Mesendoderm (in vitro differentiated cells): Measurements from ENCODE around the gene NBEAL2.

Experiments used
- DNase-seq: peaks from one replicate; pipeline ENCODE4 v3.0.0; 2013
- H2AK5ac ChIP-seq: 2 replicates; pipeline ENCODE4 v1.6.1; 2013; ENCODE audit warnings: low read length, inconsistent platforms
- H2BK120ac ChIP-seq: 2 replicates; pipeline ENCODE4 v1.6.1; 2013; ENCODE audit warnings: low read depth, mild to moderate bottlenecking, low read length, moderate library complexity, mixed read lengths
- H2BK15ac ChIP-seq: replicated peaks from 2 replicates; pipeline ENCODE4 v1.6.1; 2013; ENCODE audit warnings: low read depth, mild to moderate bottlenecking, moderate library complexity
- H2BK5ac ChIP-seq: 2 replicates; pipeline ENCODE4 v1.6.1; 2013; ENCODE audit warnings: low read length, inconsistent platforms
- H3K18ac ChIP-seq: 2 replicates; pipeline ENCODE4 v1.6.1; 2013; ENCODE audit warnings: mild to moderate bottlenecking, low read length, mixed read lengths
- H3K23ac ChIP-seq: one replicate; pipeline ENCODE4 v1.6.1; 2013; ENCODE audit warnings: low read length
- H3K27ac ChIP-seq: 2 replicates; pipeline ENCODE4 v1.5.1; 2013; ENCODE audit warnings: low read depth, mild to moderate bottlenecking, inconsistent platforms, low read length, moderate library complexity
- H3K27me3 ChIP-seq: 2 replicates; pipeline ENCODE4 v1.6.1; 2013; ENCODE audit warnings: low read length, control low read depth, mild to moderate bottlenecking, inconsistent platforms; ENCODE audit not compliant: insufficient read depth, poor library complexity
- H3K36me3 ChIP-seq: 2 replicates; pipeline ENCODE4 v1.6.1; 2013; ENCODE audit warnings: low read length, inconsistent platforms; ENCODE audit not compliant: control insufficient read depth, insufficient read depth
- H3K4ac ChIP-seq: one replicate; pipeline ENCODE4 v1.6.1; 2013; ENCODE audit warnings: low read depth, mild to moderate bottlenecking, low read length, moderate library complexity
- H3K4me1 ChIP-seq: 2 replicates; pipeline ENCODE4 v1.6.1; 2013; ENCODE audit warnings: low read depth, low read length, inconsistent platforms; ENCODE audit not compliant: control insufficient read depth
- H3K4me2 ChIP-seq: 2 replicates; pipeline ENCODE4 v1.6.1; 2013; ENCODE audit warnings: low read length
- H3K4me3 ChIP-seq: 2 replicates; pipeline ENCODE4 v1.5.1; 2013; ENCODE audit warnings: mild to moderate bottlenecking, low read length
- H3K56ac ChIP-seq: one replicate; pipeline ENCODE4 v1.6.1; 2013; ENCODE audit warnings: low read length
- H3K79me1 ChIP-seq: 2 replicates; pipeline ENCODE4 v1.6.1; 2013; ENCODE audit warnings: low read length, inconsistent platforms
- H3K79me2 ChIP-seq: 2 replicates; pipeline ENCODE4 v1.6.1; 2013; ENCODE audit warnings: mild to moderate bottlenecking, low read length; ENCODE audit not compliant: control insufficient read depth, insufficient read depth
- H3K9ac ChIP-seq: 2 replicates; pipeline ENCODE4 v1.6.1; 2013; ENCODE audit warnings: low read length, inconsistent platforms
- H4K5ac ChIP-seq: one replicate; pipeline ENCODE4 v1.6.1; 2013; ENCODE audit warnings: low read length
- H4K8ac ChIP-seq: one replicate; pipeline ENCODE4 v1.6.1; 2013; ENCODE audit warnings: low read depth, mild to moderate bottlenecking, control low read depth, low read length, moderate library complexity
- WGBS: extraction: QIAGEN DNeasy Blood & Tissue Kit; methylation state at CpG from one replicate; pipeline ENCODE4 v1.1.7; 2013; ENCODE audit warnings: low lambda C conversion rate, missing lambda C conversion rate; ENCODE audit not compliant: insufficient coverage; ENCODE audit errors: extremely low coverage; 5-methylcytosine and 5-hydroxymethylcytosine counted together

NBEAL2 gene

GRCh38 chr3:47010111-47010712 lies 30.7 kb downstream of the NBEAL2 start:
- Histone ChIP-seq H3K23ac (no peak overlapping the region), H2BK15ac (no peak overlapping the region), H2AK5ac (no peak overlapping the region), H2BK120ac (no peak overlapping the region), H3K79me1 (no peaks in the 10 kb centered on the region), H4K5ac (no peak overlapping the region), H2BK5ac (no peak overlapping the region), H3K27me3 (no peaks in the 10 kb centered on the region), H3K4me3 (no peak overlapping the region), H3K4me1 (no peaks in the 10 kb centered on the region), H3K79me2 (no peaks in the 10 kb centered on the region), H3K27ac (no peak overlapping the region), H4K8ac (no peak overlapping the region), H3K18ac (no peak overlapping the region), H3K36me3 (no peaks in the 10 kb centered on the region), H3K56ac (peak overlapping the region; percentile 3), H3K4me2 (no peak overlapping the region), H3K4ac (no peak overlapping the region), H3K9ac (peak overlapping the region; percentile 1)
- DNase-seq: no peak
- WGBS: no CpG with 5 or more reads among the region's 23 CpGs

GRCh38 chr3:47010910-47011309 lies 31.4 kb downstream of the NBEAL2 start:
- DNase-seq: no peak
- Histone ChIP-seq H4K8ac (no peak overlapping the region), H3K4me2 (no peak overlapping the region), H2BK5ac (no peak overlapping the region), H3K79me1 (no peaks in the 10 kb centered on the region), H4K5ac (no peak overlapping the region), H2BK120ac (no peak overlapping the region), H2BK15ac (no peak overlapping the region), H3K4me3 (no peak overlapping the region), H3K9ac (no peak overlapping the region), H3K4me1 (no peaks in the 10 kb centered on the region), H3K18ac (no peak overlapping the region), H3K27me3 (no peaks in the 10 kb centered on the region), H3K79me2 (no peaks in the 10 kb centered on the region), H3K27ac (no peak overlapping the region), H2AK5ac (no peak overlapping the region), H3K36me3 (no peaks in the 10 kb centered on the region), H3K56ac (no peak overlapping the region), H3K23ac (no peak overlapping the region), H3K4ac (no peak overlapping the region)
- no CpG with 5 or more reads among the region's 5 CpGs for WGBS

DNA sequence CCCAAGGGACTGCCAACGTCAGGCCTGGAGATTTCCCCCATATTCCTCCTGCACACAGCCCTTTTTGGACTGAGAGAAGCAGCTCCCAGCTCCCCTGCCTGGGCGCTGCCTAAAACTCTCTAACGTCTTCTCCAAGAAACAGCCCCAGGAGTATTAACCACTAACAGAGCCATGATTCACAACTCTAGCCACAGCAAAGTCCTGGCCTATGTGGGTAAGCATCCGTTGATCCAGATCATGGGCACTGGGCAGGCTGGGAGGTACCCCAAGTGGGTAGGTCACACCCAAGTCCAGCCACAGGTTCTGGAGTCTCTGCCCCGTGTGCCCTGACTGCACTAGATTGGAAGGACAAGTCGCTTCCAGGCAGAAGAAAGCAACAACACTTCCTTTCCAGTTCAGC lies 31.9 kb downstream of the NBEAL2 start:
- Histone ChIP-seq H3K79me1 (no peaks in the 10 kb centered on the region), H3K4me2 (no peak overlapping the region), H3K4me1 (no peaks in the 10 kb centered on the region), H2AK5ac (no peak overlapping the region), H3K4ac (no peak overlapping the region), H3K79me2 (no peaks in the 10 kb centered on the region), H3K18ac (no peak overlapping the region), H2BK5ac (no peak overlapping the region), H3K9ac (no peak overlapping the region), H4K5ac (no peak overlapping the region), H3K27me3 (no peaks in the 10 kb centered on the region), H3K27ac (no peak overlapping the region), H3K23ac (no peak overlapping the region), H3K56ac (no peak overlapping the region), H4K8ac (no peak overlapping the region), H2BK120ac (no peak overlapping the region), H3K36me3 (no peaks in the 10 kb centered on the region), H2BK15ac (no peak overlapping the region), H3K4me3 (no peak overlapping the region)
- DNase-seq: no peak
- WGBS: no CpG with 5 or more reads among the region's 6 CpGs

GRCh38 chr3:47012342-47013230 lies 33.1 kb downstream of the NBEAL2 start:
- H3K23ac ChIP-seq: no peak overlapping the region
- no peaks in the 10 kb centered on the region for H3K79me1 ChIP-seq
- H3K79me2 ChIP-seq: no peaks in the 10 kb centered on the region
- no peak overlapping the region for H2BK15ac ChIP-seq
- no peak overlapping the region for H3K56ac ChIP-seq
- DNase-seq: no peak
- no peak overlapping the region for H2BK5ac ChIP-seq
- no peak overlapping the region for H3K4me3 ChIP-seq
- H3K4me1 ChIP-seq: no peaks in the 10 kb centered on the region
- H3K4ac ChIP-seq: no peak overlapping the region
- H2BK120ac ChIP-seq: no peak overlapping the region
- WGBS: no CpG with 5 or more reads among the region's 10 CpGs
- no peak overlapping the region for H3K9ac ChIP-seq
- H2AK5ac ChIP-seq: no peak overlapping the region
- H4K8ac ChIP-seq: no peak overlapping the region
- no peak overlapping the region for H3K27ac ChIP-seq
- H3K18ac ChIP-seq: no peak overlapping the region
- no peak overlapping the region for H4K5ac ChIP-seq
- peaks cover 3% of the 10 kb centered on the region for H3K36me3 ChIP-seq
- H3K4me2 ChIP-seq: no peak overlapping the region
- H3K27me3 ChIP-seq: no peaks in the 10 kb centered on the region

DNA sequence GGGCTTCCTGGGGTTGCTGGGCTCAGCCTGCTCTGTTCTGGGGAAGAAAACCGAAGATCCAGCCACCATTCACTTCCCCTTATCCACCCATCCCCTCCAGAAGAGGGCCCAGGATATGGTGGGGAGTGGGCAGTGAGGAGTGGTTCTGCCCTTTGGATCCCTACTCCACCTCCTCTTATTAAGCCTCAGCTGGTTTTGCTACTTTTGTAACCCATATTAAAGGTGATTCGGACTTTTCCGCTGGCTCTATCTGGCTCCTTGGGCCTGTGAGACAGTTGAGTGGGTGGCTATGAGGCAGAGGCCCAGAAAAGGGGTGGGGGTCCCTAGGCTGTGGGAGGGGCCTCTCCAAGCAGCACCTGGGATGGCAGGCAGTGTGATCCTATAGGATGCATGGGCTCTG lies 33.8 kb downstream of the NBEAL2 start:
- H3K4me2 ChIP-seq: no peak overlapping the region
- H3K79me1 ChIP-seq: no peaks in the 10 kb centered on the region
- H3K4me1 ChIP-seq: no peaks in the 10 kb centered on the region
- H2BK15ac ChIP-seq: no peak overlapping the region
- H3K4ac ChIP-seq: no peak overlapping the region
- H2BK120ac ChIP-seq: no peak overlapping the region
- H3K27ac ChIP-seq: no peak overlapping the region
- H3K27me3 ChIP-seq: no peaks in the 10 kb centered on the region
- H4K8ac ChIP-seq: no peak overlapping the region
- H3K56ac ChIP-seq: no peak overlapping the region
- no peak overlapping the region for H2AK5ac ChIP-seq
- H3K36me3 ChIP-seq: peaks cover 3% of the 10 kb centered on the region
- no CpG with 5 or more reads among the region's 3 CpGs for WGBS
- H3K79me2 ChIP-seq: no peaks in the 10 kb centered on the region
- no peak overlapping the region for H3K4me3 ChIP-seq
- no peak overlapping the region for H3K18ac ChIP-seq
- H2BK5ac ChIP-seq: no peak overlapping the region
- no peak overlapping the region for H3K23ac ChIP-seq
- H4K5ac ChIP-seq: no peak overlapping the region
- no peak for DNase-seq
- H3K9ac ChIP-seq: no peak overlapping the region
